ENCODE results near the gene LDLR.
"Not testable (repeated sequence)": the region's sequence is repeated elsewhere in the genome, so short reads cannot be mapped to it uniquely, and the experiment has no call there.

LDLR gene

DNA sequence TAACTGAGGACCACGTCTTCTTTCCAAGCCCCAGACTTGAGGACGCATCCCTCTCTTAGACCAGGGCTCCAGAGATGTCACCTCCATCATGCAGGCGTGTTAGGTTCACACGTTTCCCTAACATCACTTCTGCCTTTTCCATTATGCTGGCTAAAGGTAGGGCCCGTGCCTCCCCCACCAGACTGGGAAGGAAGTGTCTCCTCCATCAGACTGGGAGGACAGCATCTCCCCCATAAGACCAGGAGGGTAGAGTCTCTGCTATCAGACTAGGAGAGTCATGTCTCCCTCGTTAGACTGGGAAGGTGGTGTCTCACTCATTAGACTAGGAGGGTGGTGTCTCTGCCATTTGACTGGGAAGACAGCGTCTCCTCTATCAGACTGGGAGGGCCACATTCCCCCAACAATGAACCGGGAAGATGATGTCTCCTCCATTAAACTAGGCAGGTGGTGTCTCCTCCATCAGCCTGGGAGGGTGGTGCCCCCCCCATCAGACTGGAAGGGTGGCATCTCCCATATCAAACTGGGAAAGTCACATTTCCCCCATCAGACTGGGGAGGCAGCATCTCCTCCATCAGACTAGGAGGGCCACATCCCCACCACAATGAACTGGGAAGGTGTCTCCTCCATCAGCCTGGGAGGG is 84.4 kb downstream of the LDLR start:
- no peak for DNase-seq (ENCODE audit: low spot score)

DNA sequence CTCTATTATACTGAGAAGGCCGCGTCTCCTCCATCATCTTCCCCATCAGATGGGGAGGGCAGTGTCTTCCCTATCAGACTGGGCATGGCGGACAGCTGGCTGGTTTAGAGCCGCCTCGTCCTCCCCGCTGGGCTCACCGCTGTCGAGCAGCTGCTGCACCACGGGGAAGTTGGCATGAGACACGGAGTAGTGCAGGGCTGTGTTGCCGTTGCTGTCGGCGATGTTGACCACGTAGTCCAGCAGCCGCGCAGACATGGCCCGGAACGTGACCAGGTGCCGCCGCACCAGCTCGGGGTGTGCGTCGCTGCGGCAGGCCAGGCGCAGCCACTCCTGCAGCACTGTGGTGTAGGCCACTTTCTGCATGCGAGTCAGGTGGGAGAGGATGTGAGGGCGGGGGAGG is 85.1 kb downstream of the LDLR start:
- no peak for DNase-seq (ENCODE audit: low spot score)

DNA sequence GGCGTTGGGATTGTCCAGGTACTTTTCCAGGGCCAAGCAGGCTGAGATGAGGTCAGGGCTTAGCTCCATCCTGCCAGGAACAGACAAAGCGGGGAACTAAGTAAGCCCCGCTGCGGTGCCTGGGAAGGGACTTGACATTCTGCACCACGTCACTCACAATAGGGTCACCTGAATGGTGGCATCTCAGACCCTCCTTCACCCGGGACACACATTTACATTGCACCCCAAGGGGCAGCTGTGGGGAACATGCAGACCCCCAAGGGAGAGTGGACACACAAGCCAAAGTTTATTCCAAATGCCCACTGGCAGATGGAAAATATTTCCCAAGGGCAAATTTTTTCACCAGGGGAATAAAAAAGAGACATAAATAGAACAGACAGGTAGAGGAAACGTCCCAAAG is 86.7 kb downstream of the LDLR start:
- DNase-seq (ENCODE audit: low spot score) = no peak

DNA sequence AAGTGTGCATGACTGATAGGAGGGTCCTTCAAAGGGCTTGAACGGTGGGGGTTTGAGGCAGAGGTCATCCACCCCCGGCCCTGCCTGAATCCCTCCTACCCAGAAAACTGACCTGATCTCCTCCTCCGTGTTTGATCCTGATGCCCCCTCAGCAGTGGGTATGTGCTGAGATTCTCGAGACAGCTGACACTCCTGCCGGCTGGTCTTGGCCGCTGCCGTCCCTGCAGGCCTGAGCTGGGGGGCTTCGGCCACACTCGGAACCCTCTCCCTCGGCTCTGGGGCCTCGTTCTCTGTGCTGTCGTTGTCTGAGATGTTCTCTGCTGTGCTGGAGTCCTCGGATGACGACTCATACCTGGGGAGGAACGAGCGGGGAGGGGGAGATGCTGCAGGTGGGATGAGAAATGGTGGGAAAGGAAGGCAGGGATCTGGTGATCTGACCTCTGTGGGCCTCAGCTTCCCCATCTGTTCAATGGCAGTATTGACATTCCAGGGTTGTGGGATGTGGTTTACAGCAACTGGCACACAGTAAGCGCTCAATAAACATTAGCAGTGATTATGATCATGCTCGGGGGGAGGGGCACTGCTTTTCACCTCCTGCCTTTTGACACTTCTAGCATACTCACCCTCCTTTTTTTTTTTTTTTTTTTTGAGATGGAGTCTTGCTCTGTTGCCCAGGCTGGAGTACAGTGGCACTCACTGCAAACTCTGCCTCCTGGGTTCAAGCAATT is 87.4 kb downstream of the LDLR start:
- no peak for DNase-seq (ENCODE audit: low spot score)

DNA sequence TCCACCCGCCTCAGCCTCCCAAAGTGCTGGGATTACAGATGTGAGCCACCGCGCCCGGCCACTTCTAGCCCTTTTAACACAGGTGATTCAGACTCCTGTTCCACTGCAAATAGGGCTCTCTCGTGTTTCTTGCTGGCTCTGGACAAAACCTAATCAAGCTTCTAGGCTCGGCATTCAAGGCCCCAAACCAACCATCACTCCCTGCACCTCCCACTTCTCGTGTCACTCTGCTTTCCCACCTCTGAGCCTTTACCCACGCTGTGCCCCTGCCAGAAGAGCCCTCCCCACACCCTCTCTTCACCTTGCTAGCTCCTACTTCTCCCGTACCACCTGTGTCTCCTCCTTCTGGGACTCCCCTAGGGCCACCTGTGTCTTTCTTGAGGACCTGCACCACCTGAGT is 88.3 kb downstream of the LDLR start:
- DNase-seq (ENCODE audit: low spot score) = no peak

DNA sequence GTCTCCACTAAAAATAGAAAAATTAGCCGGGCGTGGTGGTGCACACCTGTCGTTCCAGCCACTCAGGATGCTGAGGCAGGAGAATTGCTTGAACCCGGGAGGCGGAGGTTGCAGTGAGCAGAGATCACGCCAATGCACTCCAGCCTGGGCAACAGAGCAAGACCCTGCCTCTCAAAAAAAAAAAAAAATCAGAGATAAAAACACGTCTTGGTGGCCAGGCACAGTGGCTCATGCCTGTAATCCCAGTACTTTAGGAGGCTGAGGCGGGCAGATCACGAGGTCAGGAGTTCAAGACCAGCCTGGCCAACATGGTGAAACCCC is 89.8 kb downstream of the LDLR start:
- DNase-seq (ENCODE audit: low spot score) = not testable (repeated sequence)

DNA sequence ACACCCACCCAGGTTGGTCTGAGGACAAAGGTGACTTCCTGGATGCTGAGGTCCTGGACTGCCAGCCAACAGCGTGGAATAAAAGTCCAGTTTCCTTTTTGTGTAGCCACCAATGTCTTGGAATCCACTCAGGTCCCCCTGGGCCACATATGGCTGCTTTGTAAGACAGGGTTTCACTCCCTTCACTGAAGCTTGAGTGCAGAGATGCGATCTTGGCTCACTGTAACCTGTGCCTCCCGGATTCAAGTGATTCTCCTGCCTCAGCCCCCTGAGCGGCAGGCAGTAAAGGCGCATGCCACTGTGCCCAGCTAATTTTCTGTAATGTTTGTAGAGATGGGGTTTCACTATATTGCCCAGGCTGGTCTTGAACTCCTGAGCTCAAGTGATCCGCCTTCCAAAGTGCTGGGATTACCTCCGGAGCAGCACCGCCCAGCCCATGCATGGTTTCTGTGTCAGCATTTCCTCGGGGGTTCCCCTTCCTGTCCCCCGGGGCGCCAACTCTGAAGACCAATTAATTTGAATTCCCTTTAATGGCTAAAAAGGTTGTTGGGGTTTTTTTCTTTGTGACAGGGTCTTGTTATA is 90.5 kb downstream of the LDLR start:
- DNase-seq (ENCODE audit: low spot score) = no peak

DNA sequence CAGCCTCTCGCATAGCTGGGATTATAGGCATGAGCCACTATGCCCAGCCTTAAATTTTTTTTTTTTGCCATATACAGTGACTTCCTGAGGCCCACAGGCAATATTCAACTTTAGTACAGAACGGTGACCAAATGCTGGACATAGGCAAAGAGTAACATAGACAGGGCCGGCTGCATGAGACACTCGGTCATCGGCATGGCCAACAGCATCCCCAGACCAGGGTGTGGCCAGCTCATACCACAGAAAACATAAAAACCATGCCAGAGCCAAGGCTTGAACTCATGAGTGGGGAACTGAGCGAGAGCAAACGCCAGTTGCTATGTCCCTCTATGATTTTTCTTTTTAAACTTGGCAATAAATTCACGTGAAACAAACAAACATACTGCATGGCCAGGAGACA is 91.1 kb downstream of the LDLR start:
- no peak for DNase-seq (ENCODE audit: low spot score)

DNA sequence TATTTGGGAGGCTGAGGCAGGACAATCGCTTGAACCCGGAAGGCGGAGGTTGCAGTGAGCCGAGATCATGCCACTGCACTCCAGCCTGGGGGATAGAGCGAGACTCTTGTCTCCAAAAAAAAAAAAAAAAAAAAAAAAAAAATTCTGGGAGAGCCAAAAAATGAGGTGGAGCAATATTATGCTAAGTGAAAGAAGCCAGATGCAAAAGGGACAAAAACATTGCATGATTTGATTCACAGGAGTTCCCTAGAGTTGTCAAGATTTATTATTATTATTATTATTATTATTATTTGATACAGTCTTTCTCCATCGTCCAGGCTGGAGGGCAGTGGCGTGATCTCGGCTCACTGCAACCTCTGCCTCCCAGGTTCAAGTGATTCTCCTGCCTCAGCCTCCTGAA is 91.7 kb downstream of the LDLR start:
- not testable (repeated sequence) for DNase-seq (ENCODE audit: low spot score)

DNA sequence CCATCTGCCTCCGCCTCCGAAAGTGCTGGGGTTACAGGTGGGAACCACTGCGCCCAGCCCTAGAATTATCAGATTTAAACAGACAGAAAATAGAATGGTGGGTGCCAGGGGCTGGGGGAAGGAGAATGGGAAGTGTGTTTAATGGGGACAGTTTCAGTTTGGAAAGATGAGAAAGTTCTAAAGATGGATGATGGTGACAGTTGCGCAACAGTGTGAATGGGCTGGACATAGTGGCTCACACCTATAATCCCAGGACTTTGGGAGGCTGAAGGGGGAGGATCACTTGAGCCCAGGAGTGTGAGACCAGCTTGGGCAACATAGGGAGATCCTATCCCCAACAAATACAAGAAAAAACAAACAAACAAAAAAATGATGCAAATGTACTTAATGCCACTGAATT is 92.2 kb downstream of the LDLR start:
- DNase-seq (ENCODE audit: low spot score) = no peak
